ENCODE measurements around the gene CAMTA1. TPM values are rescaled to one million over a fixed set of nuclear protein-coding genes. Genes with fewer than 3 reads are reported as not detected.

Gene CAMTA1
- total RNA-seq, 1 experiment from 2014 or later = 60.0 TPM

GRCh38 chr1:7588457-7588827 lies 803.2 kb downstream of the CAMTA1 start:
- Mint-ChIP-seq H3K27me3 (ENCODE audit: insufficient read depth, unreplicated experiment) (peaks cover 13% of the 10 kb centered on the region), H3K4me1 (ENCODE audit: low read depth, unreplicated experiment) (no peaks in the 10 kb centered on the region), H3K9me3 (ENCODE audit: unreplicated experiment) (no peaks in the 10 kb centered on the region), H3K36me3 (ENCODE audit: insufficient read depth, unreplicated experiment) (no peaks in the 10 kb centered on the region), H3K4me3 (ENCODE audit: unreplicated experiment) (no peak overlapping the region), H3K27ac (ENCODE audit: unreplicated experiment) (no peak overlapping the region)
- DNase-seq = peak in 1 of 2 experiments; percentile 19
- no peaks in the 10 kb centered on the region for H3K36me3 ChIP-seq (ENCODE audit: control insufficient read depth, insufficient read depth, low read length)
- TF ChIP-seq CTCF (IDR thresholded peaks at IDR 0.05; ENCODE audit: insufficient read depth in 1 of 2, low read depth in 1 of 2, low read length in 1 of 2, severe bottlenecking in 1 of 2, unreplicated experiment in 1 of 2) = no peak
- CTCF ChIA-PET = no interaction called here
- no peaks in the 10 kb centered on the region for H3K4me1 ChIP-seq
- intact Hi-C loops (cut with micrococcal nuclease; ENCODE audit: unreplicated experiment) = no loop called here
- H3K9me3 ChIP-seq = no peaks in the 10 kb centered on the region
- no peak overlapping the region for H3K4me3 ChIP-seq (ENCODE audit: low read depth, low read length)
- no peaks in the 10 kb centered on the region; the same call in 1 of the 2 replicates for H3K27me3 ChIP-seq (replicated peaks; ENCODE audit: control insufficient read depth, insufficient read depth, low read length)
- BruUV-seq (replicated peaks) = no TSS peak
- POLR2A ChIA-PET = no interaction called here

- no peak for TF ChIP-seq CTCF (IDR thresholded peaks at IDR 0.05; ENCODE audit: insufficient read depth in 1 of 2, low read depth in 1 of 2, low read length in 1 of 2, severe bottlenecking in 1 of 2, unreplicated experiment in 1 of 2)
- Histone ChIP-seq H3K4me3 (ENCODE audit: low read depth, low read length) (no peak overlapping the region), H3K9me3 (no peaks in the 10 kb centered on the region), H3K36me3 (ENCODE audit: control insufficient read depth, insufficient read depth, low read length) (no peaks in the 10 kb centered on the region), H3K4me1 (no peaks in the 10 kb centered on the region), H3K27me3 (replicated peaks; ENCODE audit: control insufficient read depth, insufficient read depth, low read length) (no peaks in the 10 kb centered on the region; the same call in 1 of the 2 replicates)
- no TSS peak for BruUV-seq (replicated peaks)
- DNase-seq = peak in 1 of 2 experiments; percentile 5
- H3K27me3 Mint-ChIP-seq (ENCODE audit: insufficient read depth, unreplicated experiment) = peaks cover 14% of the 10 kb centered on the region
- no peak overlapping the region for H3K27ac Mint-ChIP-seq (ENCODE audit: unreplicated experiment)
- H3K4me1 Mint-ChIP-seq (ENCODE audit: low read depth, unreplicated experiment) = no peaks in the 10 kb centered on the region
- H3K4me3 Mint-ChIP-seq (ENCODE audit: unreplicated experiment) = no peak overlapping the region
- ChIA-PET CTCF (no interaction called here), POLR2A (no interaction called here)
- H3K36me3 Mint-ChIP-seq (ENCODE audit: insufficient read depth, unreplicated experiment) = no peaks in the 10 kb centered on the region
- intact Hi-C loops (cut with micrococcal nuclease; ENCODE audit: unreplicated experiment) = no loop called here
- H3K9me3 Mint-ChIP-seq (ENCODE audit: unreplicated experiment) = no peaks in the 10 kb centered on the region
Measured at GRCh38 chr1:7589080-7589735, 804.0 kb downstream of the CAMTA1 start.

- Mint-ChIP-seq H3K27me3 (ENCODE audit: insufficient read depth, unreplicated experiment) (peaks cover 21% of the 10 kb centered on the region), H3K4me1 (ENCODE audit: low read depth, unreplicated experiment) (no peaks in the 10 kb centered on the region), H3K27ac (ENCODE audit: unreplicated experiment) (no peak overlapping the region), H3K36me3 (ENCODE audit: insufficient read depth, unreplicated experiment) (no peaks in the 10 kb centered on the region), H3K4me3 (ENCODE audit: unreplicated experiment) (no peak overlapping the region), H3K9me3 (ENCODE audit: unreplicated experiment) (no peaks in the 10 kb centered on the region)
- ChIA-PET POLR2A (no interaction called here), CTCF (no interaction called here)
- Histone ChIP-seq H3K27me3 (replicated peaks; ENCODE audit: control insufficient read depth, insufficient read depth, low read length) (peaks cover 1% of the 10 kb centered on the region; the same call in 1 of the 2 replicates), H3K4me3 (ENCODE audit: low read depth, low read length) (no peak overlapping the region), H3K36me3 (ENCODE audit: control insufficient read depth, insufficient read depth, low read length) (no peaks in the 10 kb centered on the region), H3K4me1 (no peaks in the 10 kb centered on the region), H3K9me3 (no peaks in the 10 kb centered on the region)
- intact Hi-C loops (cut with micrococcal nuclease; ENCODE audit: unreplicated experiment) = no loop called here
- DNase-seq = peak in 1 of 2 experiments; percentile 15
- no peak for TF ChIP-seq CTCF (IDR thresholded peaks at IDR 0.05; ENCODE audit: insufficient read depth in 1 of 2, low read depth in 1 of 2, low read length in 1 of 2, severe bottlenecking in 1 of 2, unreplicated experiment in 1 of 2)
- no TSS peak for BruUV-seq (replicated peaks)
Measured at GRCh38 chr1:7589774-7590425, 804.6 kb downstream of the CAMTA1 start.
